Measurements from ENCODE around the gene PLXND1. TPM values are rescaled to one million over a fixed set of nuclear protein-coding genes. Genes with fewer than 3 reads are reported as not detected.

PLXND1 gene
- total RNA-seq, 1 experiment from 2014 or later = 26.3 TPM

DNA sequence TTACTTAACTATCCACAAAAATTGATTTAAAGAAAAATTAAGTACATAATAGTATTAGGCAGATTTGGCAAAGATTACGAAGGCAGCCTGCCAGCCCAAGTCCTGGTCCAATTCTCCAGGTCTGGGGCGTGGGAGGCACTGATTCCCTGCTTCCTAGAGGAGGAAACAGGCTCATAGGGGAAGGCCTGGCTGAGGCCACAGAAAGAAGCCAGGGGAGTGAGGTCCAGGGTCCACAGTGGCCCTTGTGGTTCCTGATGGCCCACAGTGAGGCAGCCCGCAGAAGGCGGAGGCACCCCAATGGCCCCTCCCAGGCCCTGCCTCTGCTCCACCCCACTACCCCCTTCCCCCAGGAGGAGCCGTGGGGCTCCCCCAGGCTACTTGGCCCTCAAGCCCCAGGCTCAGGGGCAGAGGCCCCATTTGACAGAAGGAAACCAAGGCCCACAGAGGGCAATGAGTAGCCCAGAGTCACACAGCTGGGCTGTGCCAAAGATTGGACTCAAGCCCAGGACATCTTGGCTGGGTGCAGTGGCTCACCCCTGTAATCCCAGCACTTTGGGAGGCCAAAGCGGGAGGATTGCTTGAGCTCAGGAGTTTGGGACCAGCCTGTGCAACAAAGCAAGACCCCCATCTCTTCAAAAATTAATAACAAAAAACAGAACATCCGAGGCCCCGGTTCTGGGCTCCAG is 42.5 kb downstream of the PLXND1 start:
- Mint-ChIP-seq H3K27me3 (ENCODE audit: insufficient read depth, unreplicated experiment) (no peaks in the 10 kb centered on the region), H3K9me3 (ENCODE audit: unreplicated experiment) (no peaks in the 10 kb centered on the region), H3K4me1 (ENCODE audit: low read depth, unreplicated experiment) (peaks cover 8% of the 10 kb centered on the region), H3K27ac (ENCODE audit: unreplicated experiment) (no peak overlapping the region), H3K4me3 (ENCODE audit: unreplicated experiment) (no peak overlapping the region), H3K36me3 (ENCODE audit: insufficient read depth, unreplicated experiment) (no peaks in the 10 kb centered on the region)
- TF ChIP-seq CTCF (IDR thresholded peaks at IDR 0.05; ENCODE audit: insufficient read depth in 1 of 2, low read depth in 1 of 2, low read length in 1 of 2, severe bottlenecking in 1 of 2, unreplicated experiment in 1 of 2) = no peak
- intact Hi-C loops (cut with micrococcal nuclease; ENCODE audit: unreplicated experiment) = no loop called here
- CTCF ChIA-PET = no interaction called here
- POLR2A ChIA-PET = no interaction called here
- H3K9me3 ChIP-seq = no peaks in the 10 kb centered on the region
- no peak overlapping the region for H3K4me3 ChIP-seq (ENCODE audit: low read depth, low read length)
- H3K27me3 ChIP-seq (replicated peaks; ENCODE audit: control insufficient read depth, insufficient read depth, low read length) = no peaks in the 10 kb centered on the region
- H3K4me1 ChIP-seq = no peaks in the 10 kb centered on the region; the same call in 1 of the 2 replicates
- BruUV-seq (replicated peaks) = no TSS peak
- DNase-seq = no peak
- H3K36me3 ChIP-seq (ENCODE audit: control insufficient read depth, insufficient read depth, low read length) = no peaks in the 10 kb centered on the region

- no peaks in the 10 kb centered on the region for H3K27me3 Mint-ChIP-seq (ENCODE audit: insufficient read depth, unreplicated experiment)
- no peak for TF ChIP-seq CTCF (IDR thresholded peaks at IDR 0.05; ENCODE audit: insufficient read depth in 1 of 2, low read depth in 1 of 2, low read length in 1 of 2, severe bottlenecking in 1 of 2, unreplicated experiment in 1 of 2)
- Histone ChIP-seq H3K36me3 (ENCODE audit: control insufficient read depth, insufficient read depth, low read length) (no peaks in the 10 kb centered on the region), H3K27me3 (replicated peaks; ENCODE audit: control insufficient read depth, insufficient read depth, low read length) (no peaks in the 10 kb centered on the region), H3K4me1 (no peaks in the 10 kb centered on the region; the same call in 1 of the 2 replicates), H3K9me3 (no peaks in the 10 kb centered on the region), H3K4me3 (ENCODE audit: low read depth, low read length) (no peak overlapping the region)
- no peak for DNase-seq
- intact Hi-C loops (cut with micrococcal nuclease; ENCODE audit: unreplicated experiment) = no loop called here
- H3K27ac Mint-ChIP-seq (ENCODE audit: unreplicated experiment) = no peak overlapping the region
- no peak overlapping the region for H3K4me3 Mint-ChIP-seq (ENCODE audit: unreplicated experiment)
- H3K9me3 Mint-ChIP-seq (ENCODE audit: unreplicated experiment) = no peaks in the 10 kb centered on the region
- ChIA-PET CTCF (no interaction called here), POLR2A (no interaction called here)
- peaks cover 8% of the 10 kb centered on the region for H3K4me1 Mint-ChIP-seq (ENCODE audit: low read depth, unreplicated experiment)
- no TSS peak for BruUV-seq (replicated peaks)
- H3K36me3 Mint-ChIP-seq (ENCODE audit: insufficient read depth, unreplicated experiment) = no peaks in the 10 kb centered on the region
These were observed 43.1 kb downstream of the PLXND1 start for GRCh38 chr3:129563332-129563731.

- Mint-ChIP-seq H3K4me3 (ENCODE audit: unreplicated experiment) (no peak overlapping the region), H3K27me3 (ENCODE audit: insufficient read depth, unreplicated experiment) (no peaks in the 10 kb centered on the region), H3K27ac (ENCODE audit: unreplicated experiment) (no peak overlapping the region), H3K36me3 (ENCODE audit: insufficient read depth, unreplicated experiment) (no peaks in the 10 kb centered on the region), H3K4me1 (ENCODE audit: low read depth, unreplicated experiment) (peaks cover 8% of the 10 kb centered on the region), H3K9me3 (ENCODE audit: unreplicated experiment) (no peaks in the 10 kb centered on the region)
- BruUV-seq (replicated peaks) = no TSS peak
- no peak for TF ChIP-seq CTCF (IDR thresholded peaks at IDR 0.05; ENCODE audit: insufficient read depth in 1 of 2, low read depth in 1 of 2, low read length in 1 of 2, severe bottlenecking in 1 of 2, unreplicated experiment in 1 of 2)
- Histone ChIP-seq H3K36me3 (ENCODE audit: control insufficient read depth, insufficient read depth, low read length) (no peaks in the 10 kb centered on the region), H3K27me3 (replicated peaks; ENCODE audit: control insufficient read depth, insufficient read depth, low read length) (no peaks in the 10 kb centered on the region), H3K4me1 (no peaks in the 10 kb centered on the region; the same call in 1 of the 2 replicates), H3K9me3 (no peaks in the 10 kb centered on the region), H3K4me3 (ENCODE audit: low read depth, low read length) (no peak overlapping the region)
- intact Hi-C loops (cut with micrococcal nuclease; ENCODE audit: unreplicated experiment) = no loop called here
- ChIA-PET CTCF (no interaction called here), POLR2A (no interaction called here)
- no peak for DNase-seq
These were observed 43.7 kb downstream of the PLXND1 start for GRCh38 chr3:129562803-129563202.

All from Caco-2 (cell line).